Suprapubic skin (tissue), 3 donors: Measurements from ENCODE around the gene EVL.

Experiments used
- POLR2A ChIP-seq, 2 donors: fragments of 450-650 bp; IDR thresholded peaks; one replicate each; pipeline ENCODE4 v1.6.1; 2017; ENCODE audit warnings: antibody characterized with exemption in 2 of 2, mild to moderate bottlenecking in 2 of 2, moderate library complexity in 2 of 2
- TF ChIP-seq, protein P1 (sequence below), 2 donors: fragments of 200-600 bp in 1 of 2; fragments of 450-650 bp in 1 of 2; sonication (generic) in 1 of 2; IDR thresholded peaks; one replicate each; pipeline ENCODE4 v1.5.1; 2016 to 2019; ENCODE audit warnings: antibody characterized with exemption in 2 of 2, mild to moderate bottlenecking in 1 of 2, moderate library complexity in 1 of 2

DNA sequence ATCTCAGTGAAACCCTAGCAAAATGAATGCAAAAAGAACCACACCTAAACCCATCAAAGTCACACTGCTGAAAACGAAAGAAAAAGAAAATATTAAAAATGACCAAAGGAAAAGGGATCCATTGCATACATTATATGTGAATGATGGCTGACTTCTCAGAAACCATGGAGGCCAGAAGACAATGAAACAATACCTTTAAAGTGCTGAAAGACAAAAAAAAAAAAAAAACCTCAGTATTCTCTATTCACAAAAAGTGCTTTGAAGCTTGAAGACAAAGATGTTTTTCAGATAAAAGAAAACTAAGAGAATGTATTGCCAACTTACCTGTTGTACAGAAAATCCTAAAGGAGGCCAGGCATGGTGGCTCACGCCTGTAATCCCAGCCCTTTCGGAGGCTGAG is 4.5 kb upstream of the EVL start:
- TF ChIP-seq, protein P1, sequence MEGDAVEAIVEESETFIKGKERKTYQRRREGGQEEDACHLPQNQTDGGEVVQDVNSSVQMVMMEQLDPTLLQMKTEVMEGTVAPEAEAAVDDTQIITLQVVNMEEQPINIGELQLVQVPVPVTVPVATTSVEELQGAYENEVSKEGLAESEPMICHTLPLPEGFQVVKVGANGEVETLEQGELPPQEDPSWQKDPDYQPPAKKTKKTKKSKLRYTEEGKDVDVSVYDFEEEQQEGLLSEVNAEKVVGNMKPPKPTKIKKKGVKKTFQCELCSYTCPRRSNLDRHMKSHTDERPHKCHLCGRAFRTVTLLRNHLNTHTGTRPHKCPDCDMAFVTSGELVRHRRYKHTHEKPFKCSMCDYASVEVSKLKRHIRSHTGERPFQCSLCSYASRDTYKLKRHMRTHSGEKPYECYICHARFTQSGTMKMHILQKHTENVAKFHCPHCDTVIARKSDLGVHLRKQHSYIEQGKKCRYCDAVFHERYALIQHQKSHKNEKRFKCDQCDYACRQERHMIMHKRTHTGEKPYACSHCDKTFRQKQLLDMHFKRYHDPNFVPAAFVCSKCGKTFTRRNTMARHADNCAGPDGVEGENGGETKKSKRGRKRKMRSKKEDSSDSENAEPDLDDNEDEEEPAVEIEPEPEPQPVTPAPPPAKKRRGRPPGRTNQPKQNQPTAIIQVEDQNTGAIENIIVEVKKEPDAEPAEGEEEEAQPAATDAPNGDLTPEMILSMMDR (IDR thresholded peaks at IDR 0.05) = no peak
- no peak for TF ChIP-seq POLR2A (IDR thresholded peaks at IDR 0.05)
